ENCODE data around the gene MYBPHL. TPM values are rescaled to one million over a fixed set of nuclear protein-coding genes. Genes with fewer than 3 reads are reported as not detected.

Gene MYBPHL
- total RNA-seq, 1 donor from 2014 or later = not detected

- H3K4me1 Mint-ChIP-seq = no peaks in the 10 kb centered on the region
- H3K27me3 Mint-ChIP-seq (ENCODE audit: low read depth) = no peaks in the 10 kb centered on the region
- no peak overlapping the region for H3K4me3 Mint-ChIP-seq
- no peak for TF ChIP-seq CTCF (IDR thresholded peaks at IDR 0.05; ENCODE audit: unreplicated experiment)
- H3K9me3 Mint-ChIP-seq = no peaks in the 10 kb centered on the region
- H3K27ac Mint-ChIP-seq = no peak overlapping the region
- DNase-seq (ENCODE audit: low spot score in 2 of 2, unreplicated experiment in 2 of 2) = no peak
- peaks cover 20% of the 10 kb centered on the region for H3K36me3 Mint-ChIP-seq
Observed at GRCh38 chr1:109350182-109350581, 43.4 kb upstream of the MYBPHL start.

- no peaks in the 10 kb centered on the region for H3K9me3 Mint-ChIP-seq
- H3K27ac Mint-ChIP-seq = no peak overlapping the region
- no peak for TF ChIP-seq CTCF (IDR thresholded peaks at IDR 0.05; ENCODE audit: unreplicated experiment)
- H3K4me1 Mint-ChIP-seq = peaks cover 3% of the 10 kb centered on the region
- H3K36me3 Mint-ChIP-seq = peaks cover 30% of the 10 kb centered on the region
- H3K4me3 Mint-ChIP-seq = no peak overlapping the region
- no peaks in the 10 kb centered on the region for H3K27me3 Mint-ChIP-seq (ENCODE audit: low read depth)
- DNase-seq (ENCODE audit: low spot score in 2 of 2, unreplicated experiment in 2 of 2) = no peak
Observed at GRCh38 chr1:109347511-109347910, 40.7 kb upstream of the MYBPHL start.

- H3K9me3 Mint-ChIP-seq = no peaks in the 10 kb centered on the region
- no peaks in the 10 kb centered on the region for H3K27me3 Mint-ChIP-seq (ENCODE audit: low read depth)
- no peak for DNase-seq (ENCODE audit: low spot score in 2 of 2, unreplicated experiment in 2 of 2)
- TF ChIP-seq CTCF (IDR thresholded peaks at IDR 0.05; ENCODE audit: unreplicated experiment) = no peak
- H3K4me1 Mint-ChIP-seq = peaks cover 3% of the 10 kb centered on the region
- H3K27ac Mint-ChIP-seq = no peak overlapping the region
- no peak overlapping the region for H3K4me3 Mint-ChIP-seq
- H3K36me3 Mint-ChIP-seq = peaks cover 40% of the 10 kb centered on the region
Observed at GRCh38 chr1:109341944-109342930, 35.4 kb upstream of the MYBPHL start.

GRCh38 chr1:109338608-109339007 lies 31.8 kb upstream of the MYBPHL start:
- peaks cover 3% of the 10 kb centered on the region for H3K4me1 Mint-ChIP-seq
- DNase-seq (ENCODE audit: low spot score in 2 of 2, unreplicated experiment in 2 of 2) = no peak
- H3K4me3 Mint-ChIP-seq = no peak overlapping the region
- H3K9me3 Mint-ChIP-seq = no peaks in the 10 kb centered on the region
- H3K27me3 Mint-ChIP-seq (ENCODE audit: low read depth) = no peaks in the 10 kb centered on the region
- H3K27ac Mint-ChIP-seq = no peak overlapping the region
- TF ChIP-seq CTCF (IDR thresholded peaks at IDR 0.05; ENCODE audit: unreplicated experiment) = no peak
- H3K36me3 Mint-ChIP-seq = peaks cover 37% of the 10 kb centered on the region

GRCh38 chr1:109338091-109338490 lies 31.3 kb upstream of the MYBPHL start:
- H3K36me3 Mint-ChIP-seq = peaks cover 41% of the 10 kb centered on the region
- no peak for TF ChIP-seq CTCF (IDR thresholded peaks at IDR 0.05; ENCODE audit: unreplicated experiment)
- no peak overlapping the region for H3K27ac Mint-ChIP-seq

More at GRCh38 chr1:109338091-109338490, 31.3 kb upstream of the MYBPHL start:
- H3K9me3 Mint-ChIP-seq = peaks cover 5% of the 10 kb centered on the region
- H3K27me3 Mint-ChIP-seq (ENCODE audit: low read depth) = no peaks in the 10 kb centered on the region
- no peak overlapping the region for H3K4me3 Mint-ChIP-seq
- DNase-seq (ENCODE audit: low spot score in 2 of 2, unreplicated experiment in 2 of 2) = no peak
- H3K4me1 Mint-ChIP-seq = peaks cover under 1% of the 10 kb centered on the region

All from mesothelial cell of epicardium (in vitro differentiated cells).